GM12874 (cell line): ENCODE results near the gene RAB33B.

Experiments
- CTCF ChIP-seq: IDR thresholded peaks from 2 replicates; pipeline ENCODE4 v1.5.1; 2011; ENCODE audit warnings: low read depth, mild to moderate bottlenecking, control low read depth, low read length, moderate library complexity; ENCODE audit not compliant: insufficient read depth

Gene RAB33B

DNA sequence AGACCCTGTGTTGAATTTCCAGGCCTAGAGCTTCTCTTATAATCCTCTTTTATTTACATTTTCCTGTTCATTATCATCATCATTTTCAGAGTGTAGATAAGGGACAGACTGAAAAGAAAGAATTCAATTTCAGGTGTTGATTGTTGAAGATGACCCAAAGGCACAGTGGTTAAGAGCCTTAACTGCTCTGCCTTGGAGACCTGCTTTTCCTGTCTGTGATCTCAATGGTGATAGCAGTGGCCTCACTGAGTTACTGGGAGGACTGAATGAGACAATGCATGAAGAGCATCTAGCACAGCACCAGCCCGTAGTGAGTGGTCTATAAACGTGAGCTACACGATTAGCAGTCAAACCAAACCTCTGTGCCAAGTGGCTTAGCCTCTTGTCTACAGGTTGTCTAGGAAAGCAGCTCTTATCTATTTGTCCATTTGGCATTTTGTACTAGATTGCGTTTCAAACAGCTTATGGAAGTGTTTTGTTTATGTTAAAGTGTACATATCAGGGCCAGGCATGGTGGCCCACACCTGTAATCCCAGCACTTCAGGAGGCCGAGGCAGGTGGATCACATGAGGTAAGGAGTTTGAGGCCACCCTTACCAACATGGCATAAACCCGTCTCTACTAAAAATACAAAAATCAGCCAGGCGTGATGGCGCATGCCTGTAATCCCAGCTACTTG lies 60.6 kb downstream of the RAB33B start:
- TF ChIP-seq CTCF: no peak

GRCh38 chr4:139515531-139515958 lies 61.6 kb downstream of the RAB33B start:
- no peak for TF ChIP-seq CTCF

DNA sequence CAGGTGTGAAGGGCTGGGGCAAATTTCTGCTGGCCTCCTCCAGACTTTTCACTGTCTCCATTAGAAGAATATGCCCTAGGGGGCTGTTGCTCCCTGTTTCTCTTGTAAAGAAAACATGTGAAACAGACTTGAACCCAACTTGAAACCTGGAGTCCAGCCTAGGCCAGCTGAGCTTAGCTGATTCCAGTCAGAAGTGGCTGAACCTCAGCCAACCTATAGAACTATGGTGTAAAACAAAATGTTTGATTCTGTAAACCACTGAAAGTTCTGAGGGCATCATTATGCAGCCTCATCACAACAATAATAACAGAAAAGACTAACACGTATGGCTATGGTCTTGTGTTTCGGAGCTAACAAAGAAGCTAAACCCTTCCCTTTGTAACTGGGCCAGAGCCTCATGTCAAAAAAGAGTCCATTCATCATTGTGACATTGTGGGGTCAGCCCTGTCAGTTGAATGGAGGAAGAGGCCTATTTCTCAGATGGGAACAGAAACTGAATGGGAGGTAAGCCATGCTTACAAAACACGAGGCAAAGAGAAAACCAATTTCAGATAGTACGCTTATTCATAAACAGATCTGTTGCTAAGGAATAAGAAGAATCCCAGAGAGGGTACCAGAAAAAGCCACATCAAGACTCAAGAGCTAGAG lies 68.0 kb downstream of the RAB33B start:
- TF ChIP-seq CTCF: no peak

DNA sequence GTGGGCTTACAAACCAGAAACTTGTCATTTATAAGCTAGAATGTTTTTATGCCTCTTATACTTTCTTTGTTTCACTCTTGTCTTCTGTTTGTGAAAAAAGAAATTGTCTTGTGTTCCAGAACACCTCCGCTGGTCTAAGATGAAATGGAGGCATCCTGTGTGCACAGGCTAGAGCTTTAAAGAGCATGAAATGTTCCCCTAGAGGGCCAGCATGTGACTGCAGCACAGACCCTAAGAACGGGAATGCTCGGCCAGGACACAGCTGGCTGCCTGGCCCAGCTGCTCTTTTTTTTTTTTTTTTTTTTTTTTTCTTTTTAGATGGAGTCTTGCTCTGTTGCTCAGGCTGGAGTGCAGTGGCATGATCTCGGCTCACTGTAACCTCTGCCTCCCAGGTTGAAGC lies 68.5 kb downstream of the RAB33B start:
- no peak for TF ChIP-seq CTCF

- TF ChIP-seq CTCF: no peak
These were observed 69.2 kb downstream of the RAB33B start for GRCh38 chr4:139523076-139523475.

DNA sequence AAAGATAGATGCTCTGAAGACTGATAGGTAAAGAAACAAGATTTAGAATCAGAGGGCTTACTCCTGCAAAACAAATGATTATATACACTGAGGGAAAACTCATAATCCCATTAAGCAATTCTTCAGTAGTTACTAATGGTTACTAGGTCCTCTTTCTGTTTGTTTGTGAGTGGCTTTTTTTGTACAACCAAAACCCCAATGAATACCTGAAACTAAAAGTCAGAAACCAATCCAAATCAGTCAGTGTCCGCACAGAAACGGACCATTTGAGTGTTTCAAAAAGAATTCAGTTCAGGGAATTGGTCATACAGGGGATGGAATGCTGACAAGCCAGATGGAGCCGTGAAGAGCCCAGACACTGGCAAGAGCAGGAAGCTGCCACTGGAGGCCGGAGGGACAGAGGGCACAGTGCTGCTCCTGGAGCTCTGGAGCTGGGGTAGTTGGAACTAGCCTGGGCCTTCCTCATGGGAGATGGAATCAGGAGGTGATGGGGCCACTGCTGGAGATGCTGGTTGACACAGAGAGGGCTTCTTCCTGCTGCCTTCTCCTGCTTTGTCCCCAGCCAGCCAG lies 70.2 kb downstream of the RAB33B start:
- no peak for TF ChIP-seq CTCF

GRCh38 chr4:139525414-139525813 lies 71.5 kb downstream of the RAB33B start:
- TF ChIP-seq CTCF: no peak
